HepG2 (cell line): ENCODE data around the gene TBCB.

Source experiments
- NFE2L1 ChIP-seq: sonication (generic); formaldehyde crosslinking; IDR thresholded peaks from 2 replicates; pipeline ENCODE4 v1.4.0; 2020; ENCODE audit warnings: missing genetic modification reagents, mild to moderate bottlenecking, borderline replicate concordance
- PRDM4 ChIP-seq: sonication (generic); formaldehyde crosslinking; IDR thresholded peaks from 2 replicates; pipeline ENCODE4 v1.9.0; 2021; ENCODE audit warnings: missing genetic modification reagents, borderline replicate concordance
- RARA ChIP-seq: IDR thresholded peaks from 2 replicates; pipeline ENCODE4 v1.6.1; 2016; ENCODE audit warnings: missing genetic modification reagents, missing compliant biosample characterization
- SIN3A ChIP-seq: IDR thresholded peaks from 2 replicates; pipeline ENCODE4 v1.6.1; 2011; ENCODE audit warnings: low read depth, mild to moderate bottlenecking, control low read depth, low read length, borderline replicate concordance
- SMYD3 ChIP-seq: sonication (generic); formaldehyde crosslinking; IDR thresholded peaks from 2 replicates; pipeline ENCODE4 v1.8.1; 2023; ENCODE audit warnings: mild to moderate bottlenecking, missing genetic modification reagents
- TAF1 ChIP-seq: sonication (generic); formaldehyde crosslinking; IDR thresholded peaks from 2 replicates; pipeline ENCODE4 v1.4.0; 2020; ENCODE audit warnings: missing genetic modification reagents
- ZNF292 ChIP-seq: sonication (generic); formaldehyde crosslinking; IDR thresholded peaks from 2 replicates; pipeline ENCODE4 v1.8.1; 2022; ENCODE audit warnings: mild to moderate bottlenecking, low read depth, missing genetic modification reagents, borderline replicate concordance
- ZNF660 ChIP-seq: sonication (generic); formaldehyde crosslinking; IDR thresholded peaks from 2 replicates; pipeline ENCODE4 v1.5.1; 2020; ENCODE audit warnings: mild to moderate bottlenecking, low read depth, missing genetic modification reagents, borderline replicate concordance
- TF ChIP-seq, protein P1 (sequence below): sonication (generic); formaldehyde crosslinking; IDR thresholded peaks from 2 replicates; pipeline ENCODE4 v1.5.0; 2020; ENCODE audit warnings: missing genetic modification reagents, mild to moderate bottlenecking, borderline replicate concordance

DNA sequence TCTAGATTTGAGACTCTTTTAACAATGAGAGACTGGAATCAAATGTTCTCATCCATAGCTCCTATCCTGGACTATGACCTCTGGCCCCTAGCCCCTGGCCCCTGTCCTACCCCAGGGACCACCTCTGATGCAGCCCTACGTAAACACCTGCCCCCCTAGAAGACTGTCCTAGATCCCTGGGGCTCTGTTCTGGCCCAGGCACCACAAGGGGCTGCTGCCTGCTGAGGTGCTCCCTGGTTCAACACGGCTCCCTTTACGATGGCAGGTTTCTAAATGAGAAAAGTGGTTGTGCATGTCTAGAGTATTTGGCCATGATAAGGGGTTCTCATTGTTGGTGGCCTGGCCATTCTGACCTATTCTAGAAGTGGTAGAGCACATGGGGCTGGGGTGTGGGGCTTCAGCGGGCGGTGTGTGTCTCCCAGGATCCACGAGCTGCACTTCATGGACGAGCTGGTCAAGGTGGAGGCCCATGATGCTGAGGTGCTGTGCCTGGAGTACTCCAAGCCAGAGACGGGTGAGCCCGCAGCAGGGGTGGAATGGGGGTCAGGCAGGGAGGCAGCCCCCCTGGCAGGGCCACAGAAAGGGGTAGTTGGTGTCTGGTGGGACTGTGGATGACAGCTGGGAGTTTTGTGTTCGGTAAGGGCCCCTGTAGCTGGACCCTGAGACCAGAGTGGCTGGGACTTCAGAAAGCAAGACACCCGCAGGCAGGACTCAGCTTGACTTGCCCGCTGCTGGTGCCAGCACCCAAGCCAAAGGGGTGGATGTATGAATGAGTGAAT, 30.8 kb upstream of the TBCB start:
- no peak for TF ChIP-seq SIN3A
- no peak for TF ChIP-seq PRDM4
- no peak for TF ChIP-seq NFE2L1
- TF ChIP-seq SMYD3 (CRISPR knock-in tag), result no peak
- no peak for TF ChIP-seq ZNF292 (CRISPR knock-in tag)
- no peak for TF ChIP-seq RARA (CRISPR knock-in tag)
- TF ChIP-seq ZNF660 (CRISPR knock-in tag), result no peak
- TF ChIP-seq, protein P1, sequence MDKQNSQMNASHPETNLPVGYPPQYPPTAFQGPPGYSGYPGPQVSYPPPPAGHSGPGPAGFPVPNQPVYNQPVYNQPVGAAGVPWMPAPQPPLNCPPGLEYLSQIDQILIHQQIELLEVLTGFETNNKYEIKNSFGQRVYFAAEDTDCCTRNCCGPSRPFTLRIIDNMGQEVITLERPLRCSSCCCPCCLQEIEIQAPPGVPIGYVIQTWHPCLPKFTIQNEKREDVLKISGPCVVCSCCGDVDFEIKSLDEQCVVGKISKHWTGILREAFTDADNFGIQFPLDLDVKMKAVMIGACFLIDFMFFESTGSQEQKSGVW (CRISPR knock-in tag), result no peak
- no peak for TF ChIP-seq TAF1 (CRISPR knock-in tag)
